Retinal pigment epithelial cell (primary cell): ENCODE results near the gene ATN1.

Experiments
- DNase-seq: peaks from one replicate; pipeline ENCODE4 v3.0.0-alpha.2; 2010; ENCODE audit warnings: low read depth
- H3K4me3 ChIP-seq: 2 replicates; pipeline ENCODE4 v1.5.1; 2011; ENCODE audit warnings: mild to moderate bottlenecking, low read length, control low read depth, moderate library complexity
- TF ChIP-seq, protein P1 (sequence below): conservative IDR thresholded peaks from 2 replicates; pipeline ENCODE4 v1.5.1; 2011; ENCODE audit warnings: low read depth, low read length, control low read depth, inconsistent platforms

The ATN1 gene

GRCh38 chr12:6970096-6970527, 42.4 kb downstream of the ATN1 start:
- peak overlapping the region; percentile 100 for H3K4me3 ChIP-seq
- TF ChIP-seq, protein P1, sequence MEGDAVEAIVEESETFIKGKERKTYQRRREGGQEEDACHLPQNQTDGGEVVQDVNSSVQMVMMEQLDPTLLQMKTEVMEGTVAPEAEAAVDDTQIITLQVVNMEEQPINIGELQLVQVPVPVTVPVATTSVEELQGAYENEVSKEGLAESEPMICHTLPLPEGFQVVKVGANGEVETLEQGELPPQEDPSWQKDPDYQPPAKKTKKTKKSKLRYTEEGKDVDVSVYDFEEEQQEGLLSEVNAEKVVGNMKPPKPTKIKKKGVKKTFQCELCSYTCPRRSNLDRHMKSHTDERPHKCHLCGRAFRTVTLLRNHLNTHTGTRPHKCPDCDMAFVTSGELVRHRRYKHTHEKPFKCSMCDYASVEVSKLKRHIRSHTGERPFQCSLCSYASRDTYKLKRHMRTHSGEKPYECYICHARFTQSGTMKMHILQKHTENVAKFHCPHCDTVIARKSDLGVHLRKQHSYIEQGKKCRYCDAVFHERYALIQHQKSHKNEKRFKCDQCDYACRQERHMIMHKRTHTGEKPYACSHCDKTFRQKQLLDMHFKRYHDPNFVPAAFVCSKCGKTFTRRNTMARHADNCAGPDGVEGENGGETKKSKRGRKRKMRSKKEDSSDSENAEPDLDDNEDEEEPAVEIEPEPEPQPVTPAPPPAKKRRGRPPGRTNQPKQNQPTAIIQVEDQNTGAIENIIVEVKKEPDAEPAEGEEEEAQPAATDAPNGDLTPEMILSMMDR, result no peak
- no peak for DNase-seq

- TF ChIP-seq, protein P1, result no peak
- H3K4me3 ChIP-seq, result no peak overlapping the region
- DNase-seq, result no peak
Measured at GRCh38 chr12:6974180-6974579, 46.4 kb downstream of the ATN1 start.

DNA sequence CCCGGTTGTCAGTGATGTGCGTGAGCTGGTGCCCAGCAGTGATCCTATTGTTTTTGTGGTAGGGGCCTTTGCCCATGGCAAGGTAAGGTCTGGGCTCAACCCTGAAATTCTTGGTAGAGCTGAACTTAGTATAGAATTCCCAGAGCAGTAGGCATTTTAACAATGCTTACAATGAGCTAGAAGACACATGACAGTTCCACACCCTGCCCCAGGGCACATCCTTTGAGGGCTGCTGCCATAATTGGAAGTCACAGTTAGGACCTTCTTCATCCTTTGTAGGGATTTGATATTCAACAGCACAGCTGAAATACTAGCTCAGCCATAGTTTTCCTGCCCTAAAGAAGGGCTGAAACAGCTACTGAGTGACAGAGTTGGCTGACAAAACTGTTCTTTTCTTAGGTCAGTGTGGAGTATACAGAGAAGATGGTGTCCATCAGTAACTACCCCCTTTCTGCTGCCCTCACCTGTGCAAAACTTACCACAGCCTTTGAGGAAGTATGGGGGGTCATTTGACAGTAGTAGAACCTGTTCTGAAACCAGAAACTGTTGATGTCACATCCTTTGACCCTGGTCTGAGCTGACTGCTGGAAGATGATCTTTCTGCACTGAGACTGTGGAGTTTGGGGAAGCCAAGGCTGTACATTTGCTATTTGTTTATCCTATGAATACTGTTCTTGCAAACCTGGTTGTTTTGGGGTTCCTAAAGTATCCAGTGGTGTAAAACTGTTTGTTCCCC, 47.7 kb downstream of the ATN1 start:
- TF ChIP-seq, protein P1, result no peak
- DNase-seq, result no peak
- no peak overlapping the region for H3K4me3 ChIP-seq

DNA sequence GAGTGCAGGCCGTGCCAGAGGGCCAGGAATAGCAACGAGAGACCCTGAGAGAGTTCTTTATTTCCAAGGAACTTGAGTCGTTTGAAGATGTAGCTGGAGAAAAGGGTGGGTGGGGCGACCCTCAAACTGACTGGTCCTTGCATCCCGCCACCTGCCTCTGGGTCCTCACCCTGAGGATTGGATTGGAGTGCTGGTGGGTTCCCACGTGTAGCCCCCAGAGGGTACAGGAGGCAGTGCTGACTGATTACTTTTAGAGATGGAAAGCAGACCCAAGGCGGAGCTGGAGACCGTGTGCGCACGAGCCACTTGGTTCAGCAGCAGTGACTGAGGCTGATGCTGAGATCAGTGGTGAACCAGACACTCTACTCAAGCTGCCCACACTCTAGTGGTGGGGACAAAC, 49.9 kb downstream of the ATN1 start:
- TF ChIP-seq, protein P1, result no peak
- no peak for DNase-seq
- H3K4me3 ChIP-seq, result no peak overlapping the region

DNA sequence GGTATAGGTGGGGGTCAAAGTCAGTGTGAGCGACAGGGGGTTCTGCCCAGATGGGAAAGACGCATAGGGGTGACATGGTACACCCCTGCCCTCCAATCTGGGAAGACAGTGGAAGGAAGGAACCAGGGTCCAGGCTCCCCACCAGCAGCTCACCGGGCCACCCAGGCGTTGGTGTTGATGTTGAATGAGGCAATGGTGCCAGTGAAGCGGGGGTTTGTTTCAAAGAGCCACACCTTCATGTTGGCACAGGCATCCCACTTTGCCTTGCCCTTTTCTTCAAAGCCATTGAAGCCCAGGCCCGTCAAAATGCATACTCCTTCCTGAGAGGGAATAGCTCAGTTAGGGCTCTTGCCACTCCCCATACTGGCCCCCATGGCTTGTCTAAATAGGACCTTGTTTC, 50.4 kb downstream of the ATN1 start:
- TF ChIP-seq, protein P1, result no peak
- no peak for DNase-seq
- no peak overlapping the region for H3K4me3 ChIP-seq

DNA sequence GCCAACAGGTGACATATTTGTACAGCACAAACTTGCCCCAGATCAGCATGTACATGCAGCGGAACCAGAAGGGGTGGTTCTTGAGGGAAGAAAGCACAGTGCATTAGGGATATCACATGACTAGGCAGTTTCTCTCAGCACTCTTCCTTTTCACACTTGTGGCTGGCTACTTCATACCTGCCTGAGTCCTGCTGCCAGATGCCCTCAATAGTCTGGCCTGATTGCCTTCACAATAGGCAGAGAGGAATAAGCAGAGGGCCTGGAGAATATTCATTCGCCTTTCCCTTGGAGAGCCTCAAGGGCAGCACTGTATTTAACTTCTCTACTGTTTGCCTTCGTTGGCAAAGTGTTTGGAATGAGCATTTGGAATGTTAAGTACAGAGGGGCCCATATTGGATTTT, 50.9 kb downstream of the ATN1 start:
- no peak for DNase-seq
- TF ChIP-seq, protein P1, result no peak
- H3K4me3 ChIP-seq, result no peak overlapping the region

- TF ChIP-seq, protein P1, result no peak
- DNase-seq, result no peak
- no peak overlapping the region for H3K4me3 ChIP-seq
Measured at GRCh38 chr12:6979021-6979420, 51.3 kb downstream of the ATN1 start.
